Occipital lobe (tissue), 2 donors: Measurements from ENCODE around the gene RBBP8NL. TPM values are rescaled to one million over a fixed set of nuclear protein-coding genes. Genes with fewer than 3 reads are reported as not detected.

Experiments used
- DNase-seq: peaks from one replicate; lab custom pipeline; 2025; lab: John Stamatoyannopoulos, UW
- total RNA-seq: library from RNA; depleted of rRNA; stranded (reverse); fragments of >200 nt; gene quantifications from one replicate; pipeline ENCODE4 v1.2.3, GENCODE V29; 2014

Gene RBBP8NL
- total RNA-seq, 1 donor from 2014 or later, result not detected

DNA sequence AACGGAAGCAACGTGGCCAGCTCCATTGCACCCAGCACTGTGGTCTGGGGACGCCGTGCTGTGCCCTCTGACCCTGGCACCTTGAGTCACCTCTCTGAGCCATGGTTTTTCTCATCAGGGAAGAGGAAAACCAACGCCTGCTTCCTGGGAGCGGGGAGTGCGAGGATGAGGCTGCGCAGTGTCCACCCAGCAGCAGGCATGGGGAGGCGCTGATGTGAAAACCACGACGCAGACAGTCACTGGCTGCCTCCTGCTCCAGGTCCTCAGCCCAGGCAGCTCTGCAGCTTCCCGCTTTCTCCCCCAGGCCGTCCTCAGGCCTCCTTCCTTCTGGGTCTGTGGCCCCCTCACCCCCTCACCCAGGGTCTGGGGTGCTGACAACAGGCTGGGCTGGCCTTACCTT is 34.5 kb upstream of the RBBP8NL start:
- DNase-seq, result no peak

DNA sequence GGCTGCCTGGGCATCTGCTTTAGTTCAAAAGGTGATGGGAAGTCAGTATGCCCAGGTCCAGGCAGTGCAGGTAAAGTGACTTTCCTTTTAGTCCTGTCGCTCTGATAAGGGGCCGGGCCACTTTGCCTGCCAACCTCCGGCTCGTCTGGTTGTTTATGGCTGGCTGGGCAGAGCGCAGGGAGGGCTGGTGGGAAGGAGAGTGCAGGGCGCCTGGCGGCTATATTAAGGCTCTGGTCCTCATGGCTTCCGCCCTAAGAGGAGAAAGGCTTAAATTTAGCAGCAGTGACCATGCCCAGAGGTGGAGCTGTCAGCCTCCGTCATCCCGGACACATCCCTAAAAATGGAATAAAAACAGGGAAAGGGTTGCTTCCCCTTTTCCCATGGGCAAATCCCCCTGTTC is 33.8 kb upstream of the RBBP8NL start:
- no peak for DNase-seq

DNA sequence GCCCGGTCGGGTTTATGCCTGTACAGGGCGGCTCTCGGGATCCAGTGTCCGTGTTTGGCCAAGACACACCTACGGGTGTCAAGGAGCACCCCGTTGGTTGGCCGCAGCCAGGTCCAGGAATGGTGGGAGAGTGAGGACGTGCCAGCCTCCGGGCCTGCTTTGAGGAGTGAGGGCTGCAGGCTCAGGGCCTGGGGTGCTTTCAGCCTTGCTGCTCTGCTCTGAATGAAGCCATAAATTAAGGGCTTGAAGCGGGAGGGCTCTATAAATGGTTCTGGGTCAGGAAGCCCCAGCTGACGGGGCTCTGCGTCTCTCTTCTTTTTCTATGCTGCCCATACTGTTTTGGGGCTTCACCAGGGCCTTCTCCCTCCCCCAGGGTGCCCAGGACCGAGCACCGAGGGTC is 33.3 kb upstream of the RBBP8NL start:
- DNase-seq, result no peak

GRCh38 chr20:62459488-62459887 is 32.1 kb upstream of the RBBP8NL start:
- DNase-seq, result no peak

- DNase-seq, result no peak
These were observed 31.2 kb upstream of the RBBP8NL start for GRCh38 chr20:62458275-62459251.

DNA sequence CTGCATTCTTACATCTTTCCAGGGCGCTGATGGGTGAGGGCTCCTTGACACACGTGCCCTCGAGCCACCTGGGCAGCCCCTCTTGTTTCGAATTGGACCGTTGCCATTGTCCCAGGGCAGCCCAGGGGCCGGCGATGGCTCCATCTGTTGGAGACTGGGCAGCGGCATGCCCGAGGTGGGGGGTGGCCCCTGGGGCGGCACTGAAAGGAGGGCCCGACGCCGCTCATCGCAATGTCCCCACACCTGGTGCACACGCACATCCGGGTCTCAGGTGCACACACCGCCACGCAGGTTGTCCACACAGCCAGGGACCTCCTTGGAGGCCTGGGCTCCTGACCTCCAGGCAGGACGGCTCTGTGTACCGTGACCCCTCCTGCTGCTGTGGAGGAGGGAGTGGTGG is 30.5 kb upstream of the RBBP8NL start:
- DNase-seq, result no peak

DNA sequence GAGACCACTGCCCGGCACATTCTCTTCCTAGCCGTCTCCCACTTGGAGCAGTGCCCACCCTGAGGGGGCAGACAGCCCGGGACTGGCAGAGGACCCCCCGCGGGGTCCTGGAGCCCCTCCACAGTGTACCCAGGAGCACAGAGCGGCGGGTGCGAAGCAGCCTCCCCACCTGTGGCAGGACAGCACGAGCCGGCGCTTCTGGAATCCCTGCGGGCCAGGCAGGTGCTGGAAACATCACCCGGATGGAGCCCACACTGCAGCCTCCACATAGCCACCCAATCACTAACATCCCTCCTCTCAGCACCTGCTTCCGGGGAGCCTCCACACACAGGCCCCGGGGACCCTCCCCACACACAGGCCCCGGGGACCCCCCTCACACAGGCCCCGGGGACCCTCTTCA is 29.8 kb upstream of the RBBP8NL start:
- no peak for DNase-seq

DNA sequence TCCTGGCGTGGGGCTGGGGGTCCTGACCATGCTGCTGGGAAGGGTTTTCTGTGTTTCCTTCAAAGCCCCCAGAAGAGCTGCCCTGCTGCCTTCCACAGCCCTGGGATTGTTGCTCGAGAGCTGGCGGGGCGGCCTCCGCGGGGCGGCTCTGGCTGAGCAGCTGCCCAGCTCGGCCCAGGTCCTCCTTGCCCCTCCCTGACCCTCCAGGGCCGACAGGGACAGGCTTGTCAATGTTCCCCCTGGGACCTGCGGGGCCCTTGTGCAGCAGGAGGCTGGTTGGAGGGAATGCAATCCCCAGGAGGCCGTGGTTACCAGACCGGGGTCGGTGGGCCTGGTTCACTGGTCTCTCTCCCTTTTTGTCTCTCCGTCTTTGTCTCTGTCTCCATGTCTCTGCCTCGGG is 28.6 kb upstream of the RBBP8NL start:
- DNase-seq, result no peak

GRCh38 chr20:62454904-62455636 is 27.7 kb upstream of the RBBP8NL start:
- DNase-seq, result no peak

DNA sequence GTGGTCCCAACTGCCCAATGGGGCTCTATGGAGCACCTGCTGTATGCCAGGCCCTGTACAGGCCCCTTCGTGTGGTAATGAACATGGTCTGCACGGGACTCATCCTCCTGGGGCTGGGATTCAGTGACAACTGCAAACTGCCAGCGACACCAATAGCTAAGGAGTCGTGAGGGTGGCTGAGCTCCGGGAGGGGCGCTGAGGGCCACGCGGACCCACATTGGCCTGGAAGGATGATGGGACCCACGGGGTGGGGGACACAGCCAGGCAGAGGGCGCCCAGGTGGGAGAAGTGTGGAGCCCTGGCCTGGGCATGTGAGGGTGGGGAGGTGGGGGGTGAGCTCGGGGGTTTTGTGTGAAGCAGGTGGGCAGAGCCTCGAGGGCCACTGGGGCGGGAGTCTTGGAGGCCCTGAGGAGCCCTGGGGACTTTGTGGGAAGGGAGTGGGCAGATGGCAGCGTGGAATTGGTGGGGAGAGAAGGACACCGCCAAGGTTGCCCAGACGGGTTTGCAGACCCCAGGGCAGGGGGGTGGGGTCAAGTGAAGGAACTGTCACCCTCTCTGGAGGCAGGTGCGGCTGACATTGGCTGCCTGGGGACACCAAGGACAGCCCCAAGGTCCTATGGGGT is 26.0 kb upstream of the RBBP8NL start:
- DNase-seq, result no peak

DNA sequence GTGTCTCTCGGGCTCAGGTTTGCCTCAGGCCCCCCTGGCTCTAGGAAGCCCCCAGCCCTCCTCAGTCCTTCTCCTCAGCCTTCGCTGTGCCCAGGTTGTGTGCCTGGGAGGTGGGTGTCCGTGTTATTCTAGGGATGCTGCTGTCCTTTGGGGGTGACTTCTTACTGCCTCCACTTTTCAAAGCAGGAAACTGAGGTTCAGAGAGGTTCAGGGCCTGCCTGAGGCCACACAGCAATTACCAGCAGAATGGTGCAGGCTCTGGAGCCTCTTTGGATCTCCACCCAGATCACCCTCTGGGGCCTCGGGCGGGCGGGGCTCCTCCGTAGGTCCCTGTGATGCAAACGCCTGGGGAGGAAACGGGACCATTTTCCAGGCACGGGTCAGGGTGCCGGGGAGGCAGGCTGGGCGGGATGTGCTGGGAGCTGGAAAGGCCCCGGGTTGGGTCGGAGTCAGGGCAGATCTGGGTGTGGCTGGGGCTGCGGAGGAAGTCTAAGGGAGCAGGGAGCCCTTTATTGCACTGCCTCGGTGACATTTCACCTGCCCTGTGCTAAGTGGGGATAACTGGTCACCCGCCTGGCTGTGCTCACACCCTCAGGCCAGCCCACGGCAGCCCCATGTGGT is 25.2 kb upstream of the RBBP8NL start:
- DNase-seq, result no peak

DNA sequence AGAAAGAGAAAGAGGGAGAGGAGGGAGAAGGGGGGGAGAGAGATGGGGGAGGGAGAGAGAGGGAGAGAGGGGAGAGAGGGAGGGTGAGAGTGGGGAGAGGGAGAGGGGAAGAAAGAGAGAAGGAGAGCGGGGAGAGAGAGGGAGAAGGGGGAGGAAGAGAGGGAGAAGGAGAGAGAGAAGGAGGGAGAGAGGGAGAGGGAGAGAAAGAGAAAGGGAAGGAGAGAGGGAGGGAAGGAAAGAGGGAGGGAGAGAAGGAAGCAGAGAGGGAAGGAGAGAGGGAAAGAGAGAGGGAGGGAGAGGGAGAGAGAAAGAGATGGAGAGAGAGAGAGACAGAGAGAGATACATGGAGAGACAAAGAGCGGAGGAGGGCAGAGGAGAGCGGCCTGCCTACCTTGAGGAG is 24.6 kb upstream of the RBBP8NL start:
- no peak for DNase-seq

DNA sequence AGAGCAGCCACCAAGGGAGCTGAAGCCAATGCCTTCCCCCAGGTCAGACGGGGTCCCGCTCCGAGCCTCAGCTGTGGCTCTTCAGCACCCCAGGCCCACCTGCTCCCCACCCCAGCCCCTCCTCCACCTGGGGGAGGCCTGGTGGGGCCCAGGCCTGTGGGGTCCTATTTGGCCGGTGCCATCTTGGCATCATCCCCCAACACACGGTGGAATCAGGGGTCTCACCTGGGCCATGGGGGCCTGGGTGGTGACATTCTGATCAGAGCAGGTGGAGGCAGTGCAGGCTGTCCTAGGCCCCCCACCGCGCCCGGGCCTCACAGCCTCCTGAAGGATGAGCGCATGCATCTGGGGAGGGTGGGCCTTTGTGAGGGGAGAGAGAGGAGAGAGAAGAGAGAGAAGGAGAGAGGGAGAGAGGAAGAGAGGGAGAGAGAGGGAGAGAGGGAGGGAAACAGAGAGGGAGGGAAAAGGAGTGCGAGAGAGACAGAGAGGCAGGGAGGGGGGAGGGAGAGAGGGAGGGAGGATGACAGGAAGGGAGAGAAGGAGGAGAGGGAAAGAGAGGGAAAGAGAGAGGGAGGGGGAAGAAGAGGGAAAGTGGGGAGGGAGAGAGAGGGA is 23.9 kb upstream of the RBBP8NL start:
- DNase-seq, result no peak

DNA sequence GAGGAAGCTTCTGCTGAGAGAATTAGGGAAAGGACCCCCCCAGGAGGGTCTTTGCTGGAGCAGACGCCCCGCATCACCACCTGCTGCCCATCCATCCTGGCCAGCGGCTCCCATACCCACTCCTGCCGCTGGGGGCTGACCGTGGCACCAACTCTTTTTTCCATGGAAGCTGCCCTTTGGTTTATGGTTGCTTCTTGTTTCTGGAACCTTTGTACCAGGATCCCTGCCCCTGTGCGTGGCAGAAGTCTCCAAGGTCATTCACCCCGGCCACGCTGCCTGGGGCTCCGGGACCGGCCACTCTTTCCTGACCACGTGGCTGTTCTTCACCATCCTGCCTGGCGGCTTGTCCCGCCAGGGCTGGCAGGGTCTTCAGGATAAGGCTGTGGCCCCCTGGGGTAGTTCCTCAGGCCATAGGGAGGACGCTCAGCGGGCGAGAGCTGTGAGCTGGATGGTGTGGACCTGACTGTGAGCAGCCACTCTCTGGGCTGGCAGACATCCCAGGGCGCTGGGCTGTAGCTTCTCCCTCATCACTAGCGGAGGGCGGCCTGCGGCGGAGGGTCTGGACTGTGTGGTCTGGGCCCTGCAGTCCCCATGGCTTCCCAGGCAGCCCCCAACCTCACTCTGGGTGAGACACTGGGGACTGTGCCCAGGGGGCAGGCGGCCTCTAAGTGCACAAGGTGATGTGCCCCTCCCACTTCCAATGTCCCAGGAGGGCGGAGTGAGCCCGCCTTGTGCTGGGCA is 22.8 kb upstream of the RBBP8NL start:
- DNase-seq, result no peak

GRCh38 chr20:62448788-62449187 is 21.4 kb upstream of the RBBP8NL start:
- DNase-seq, result no peak

DNA sequence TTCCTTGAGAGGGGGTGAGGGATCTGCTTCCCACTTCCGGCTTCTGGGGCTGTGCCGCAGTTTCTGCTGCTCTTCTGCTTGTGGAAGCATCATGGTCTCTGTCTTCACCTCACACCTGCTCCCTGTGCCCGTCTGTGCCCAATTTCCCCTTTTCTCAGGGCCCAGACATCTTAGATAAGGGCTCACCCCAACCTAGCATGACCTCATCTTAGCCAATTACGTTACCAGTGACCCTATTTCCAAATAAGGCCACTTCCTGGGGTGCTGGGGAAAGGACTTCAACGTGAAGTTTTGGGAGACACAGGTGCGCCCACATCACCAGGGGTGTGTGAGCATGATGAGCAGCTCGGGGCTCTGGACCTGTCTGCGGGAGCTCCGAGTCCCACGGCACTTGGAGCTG is 20.7 kb upstream of the RBBP8NL start:
- DNase-seq, result no peak

GRCh38 chr20:62446888-62447869 is 19.8 kb upstream of the RBBP8NL start:
- no peak for DNase-seq

DNA sequence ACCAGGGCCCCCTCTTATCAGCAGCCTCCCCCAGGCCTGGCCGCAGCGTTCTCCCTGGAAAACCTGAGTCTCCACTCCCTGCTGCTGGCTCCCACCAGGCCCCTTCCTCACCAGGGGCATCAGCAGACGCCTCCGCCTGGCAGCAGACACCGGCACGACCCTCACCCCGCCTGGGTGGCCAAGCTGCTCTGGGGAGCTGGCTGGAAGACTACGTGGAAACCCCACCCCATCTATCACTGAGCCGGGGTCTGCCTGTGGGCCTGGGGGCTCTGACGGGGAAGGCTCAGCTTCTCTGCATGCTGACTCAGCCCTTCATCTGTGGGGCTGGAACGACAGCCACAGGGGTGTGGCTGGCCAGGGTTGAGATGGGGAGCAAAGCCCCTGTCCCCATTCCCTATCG is 19.1 kb upstream of the RBBP8NL start:
- no peak for DNase-seq

- no peak for DNase-seq
These were observed 18.4 kb upstream of the RBBP8NL start for GRCh38 chr20:62445553-62446340.
